ENCODE results near the gene PHF2. TPM values are rescaled to one million over a fixed set of nuclear protein-coding genes. Genes with fewer than 3 reads are reported as not detected.

The PHF2 gene
- total RNA-seq, 4 donors from 2014 or later: 22.6 to 40.2 (median 28.4) TPM

DNA sequence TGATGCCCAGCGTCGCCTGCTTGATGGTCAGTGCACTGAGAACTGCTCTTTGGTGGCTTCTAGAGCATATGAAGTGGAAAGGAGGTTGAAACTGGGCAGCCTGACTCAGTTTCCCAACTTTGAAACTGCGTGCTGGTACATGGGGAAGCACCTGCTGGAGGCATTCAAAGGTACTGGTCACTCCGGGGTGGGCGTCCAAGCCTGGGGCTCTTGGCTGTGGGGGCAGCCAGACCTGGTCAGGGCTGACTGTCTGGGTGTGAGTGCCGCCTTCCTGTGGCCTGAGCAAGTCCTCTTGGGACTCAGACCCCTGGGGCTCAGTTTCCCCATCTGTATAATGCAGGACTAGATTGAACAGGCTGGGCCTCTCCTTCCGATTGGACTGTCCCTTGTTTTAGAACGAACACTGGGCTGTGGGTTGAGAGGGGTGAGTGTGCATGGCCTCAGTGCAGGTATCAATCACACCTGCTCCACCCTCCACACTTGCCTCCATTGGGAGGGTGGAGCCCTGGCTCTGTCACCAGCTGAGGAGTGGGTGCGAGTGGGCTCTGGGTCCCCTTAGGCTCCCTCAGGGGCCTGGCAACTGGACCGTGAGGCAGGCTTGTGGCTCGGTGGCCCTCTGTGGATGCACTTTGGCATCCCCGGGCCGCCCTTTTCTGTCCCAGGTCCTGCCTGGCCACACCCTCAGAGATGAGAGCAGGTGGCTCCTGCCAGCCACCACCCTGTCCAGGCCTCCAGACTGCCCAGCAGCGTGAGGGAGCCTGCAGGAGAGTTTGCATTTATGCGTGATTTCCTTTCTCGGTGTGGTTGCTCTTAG is 80.2 kb downstream of the PHF2 start:
- peak in 1 of 2 donors; percentile 71 for DNase-seq (ENCODE audit: low spot score in 2 of 2)
- Histone ChIP-seq H3K4me1 (no peaks in the 10 kb centered on the region), H3K9me3 (no peaks in the 10 kb centered on the region), H3K36me3 (peaks cover 88% of the 10 kb centered on the region), H3K4me3 (no peak overlapping the region), H3K27me3 (no peaks in the 10 kb centered on the region), H3K27ac (no peak overlapping the region)
- TF ChIP-seq POLR2A (IDR thresholded peaks at IDR 0.05) (no peak), EP300 (IDR thresholded peaks at IDR 0.05) (no peak), POLR2AphosphoS5 (IDR thresholded peaks at IDR 0.05) (no peak)
- TF ChIP-seq, protein P1, sequence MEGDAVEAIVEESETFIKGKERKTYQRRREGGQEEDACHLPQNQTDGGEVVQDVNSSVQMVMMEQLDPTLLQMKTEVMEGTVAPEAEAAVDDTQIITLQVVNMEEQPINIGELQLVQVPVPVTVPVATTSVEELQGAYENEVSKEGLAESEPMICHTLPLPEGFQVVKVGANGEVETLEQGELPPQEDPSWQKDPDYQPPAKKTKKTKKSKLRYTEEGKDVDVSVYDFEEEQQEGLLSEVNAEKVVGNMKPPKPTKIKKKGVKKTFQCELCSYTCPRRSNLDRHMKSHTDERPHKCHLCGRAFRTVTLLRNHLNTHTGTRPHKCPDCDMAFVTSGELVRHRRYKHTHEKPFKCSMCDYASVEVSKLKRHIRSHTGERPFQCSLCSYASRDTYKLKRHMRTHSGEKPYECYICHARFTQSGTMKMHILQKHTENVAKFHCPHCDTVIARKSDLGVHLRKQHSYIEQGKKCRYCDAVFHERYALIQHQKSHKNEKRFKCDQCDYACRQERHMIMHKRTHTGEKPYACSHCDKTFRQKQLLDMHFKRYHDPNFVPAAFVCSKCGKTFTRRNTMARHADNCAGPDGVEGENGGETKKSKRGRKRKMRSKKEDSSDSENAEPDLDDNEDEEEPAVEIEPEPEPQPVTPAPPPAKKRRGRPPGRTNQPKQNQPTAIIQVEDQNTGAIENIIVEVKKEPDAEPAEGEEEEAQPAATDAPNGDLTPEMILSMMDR (IDR thresholded peaks at IDR 0.05): no peak
- WGBS: 98% methylated on average over 10 of the region's 16 CpGs

DNA sequence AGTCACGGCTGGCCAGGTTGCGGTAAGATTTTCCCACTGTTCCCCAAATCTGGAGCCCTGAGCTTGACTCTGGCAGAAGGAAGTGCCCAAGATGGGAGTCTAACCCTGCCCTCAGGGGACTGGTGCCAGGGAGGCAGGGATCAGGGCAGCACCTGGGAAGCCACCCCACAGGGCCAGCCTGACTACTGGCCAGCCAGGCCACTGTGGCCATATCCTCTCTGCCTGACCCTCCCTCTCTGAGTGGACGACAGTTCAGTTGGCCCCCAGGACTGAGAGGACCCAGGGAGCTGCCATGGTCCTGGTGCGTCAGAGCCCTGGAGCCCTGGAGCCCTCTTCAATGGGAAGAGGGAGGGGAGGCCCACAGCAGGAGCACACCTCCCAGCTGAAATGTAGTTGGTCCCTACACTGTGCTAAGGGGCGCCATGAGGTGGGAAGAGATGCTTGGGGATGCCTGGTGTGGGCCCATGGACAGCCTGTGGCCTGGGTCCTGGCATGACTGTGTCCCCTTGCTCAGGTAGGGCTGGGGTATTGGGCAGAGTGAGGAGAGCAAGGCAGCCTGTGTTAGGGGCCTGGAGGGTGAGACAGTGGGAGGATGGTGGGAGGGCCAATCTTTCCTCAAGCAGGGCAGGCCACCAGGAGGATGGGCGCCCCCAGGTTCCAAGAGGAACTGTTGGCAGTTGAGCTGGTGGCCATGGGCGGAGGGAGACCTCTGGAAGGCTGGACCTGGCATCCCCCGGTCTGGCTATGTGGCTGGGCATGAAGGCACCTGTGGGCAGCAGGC is 81.1 kb downstream of the PHF2 start:
- peak in 1 of 2 donors; percentile 60 for DNase-seq (ENCODE audit: low spot score in 2 of 2)
- TF ChIP-seq EP300 (IDR thresholded peaks at IDR 0.05) (no peak), POLR2A (IDR thresholded peaks at IDR 0.05) (no peak), POLR2AphosphoS5 (IDR thresholded peaks at IDR 0.05) (no peak)
- TF ChIP-seq, protein P1 (IDR thresholded peaks at IDR 0.05): no peak
- Histone ChIP-seq H3K9me3 (no peaks in the 10 kb centered on the region), H3K4me1 (no peaks in the 10 kb centered on the region), H3K27ac (no peak overlapping the region), H3K4me3 (no peak overlapping the region), H3K36me3 (peaks cover 90% of the 10 kb centered on the region), H3K27me3 (no peaks in the 10 kb centered on the region)
- WGBS: 96% methylated on average over 7 of the region's 8 CpGs

DNA sequence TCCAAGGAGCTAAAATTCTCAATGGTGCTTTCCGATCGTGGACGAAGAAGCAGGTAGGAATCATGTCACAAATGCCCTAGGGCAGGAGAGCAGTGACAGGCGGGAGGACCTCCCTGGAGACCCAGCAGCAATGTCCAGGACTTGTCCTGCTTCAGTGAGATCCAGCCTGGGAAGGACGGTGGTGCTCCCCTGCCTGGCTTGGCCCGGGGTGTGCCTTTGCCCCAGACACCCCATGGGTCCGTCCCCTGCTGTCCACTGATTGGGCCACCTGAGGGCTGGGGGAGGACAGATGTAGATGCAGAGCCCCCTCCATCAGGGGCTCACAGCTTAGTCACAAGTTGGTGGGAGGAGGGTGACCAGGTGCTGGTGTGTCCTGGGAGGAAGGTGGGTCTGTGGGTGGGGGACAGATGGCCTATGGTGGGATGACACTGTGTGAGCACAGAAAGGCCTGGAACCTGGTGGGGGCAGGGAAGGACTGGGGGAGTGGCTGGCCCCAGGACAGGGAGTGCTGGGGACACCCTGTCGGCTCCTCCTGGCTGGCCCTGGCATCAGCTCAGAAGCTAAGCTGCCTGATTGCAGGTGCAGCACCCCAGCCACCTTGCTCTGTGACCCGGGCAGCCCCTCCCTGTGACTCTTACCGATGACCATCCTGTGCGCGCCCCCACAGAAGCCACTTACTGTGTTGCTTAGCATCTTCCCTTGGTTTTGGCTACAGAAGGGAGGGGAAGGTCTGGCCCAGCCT is 82.0 kb downstream of the PHF2 start:
- Histone ChIP-seq H3K4me3 (no peak overlapping the region), H3K36me3 (peaks cover 90% of the 10 kb centered on the region), H3K27me3 (no peaks in the 10 kb centered on the region), H3K4me1 (no peaks in the 10 kb centered on the region), H3K9me3 (no peaks in the 10 kb centered on the region), H3K27ac (no peak overlapping the region)
- DNase-seq (ENCODE audit: low spot score in 2 of 2): peak in 1 of 2 donors; percentile 50
- no peak for TF ChIP-seq EP300 (IDR thresholded peaks at IDR 0.05)
- TF ChIP-seq POLR2A (IDR thresholded peaks at IDR 0.05): no peak
- TF ChIP-seq, protein P1 (IDR thresholded peaks at IDR 0.05): no peak
- no peak for TF ChIP-seq POLR2AphosphoS5 (IDR thresholded peaks at IDR 0.05)
- WGBS: 95% methylated on average over 11 of the region's 12 CpGs

DNA sequence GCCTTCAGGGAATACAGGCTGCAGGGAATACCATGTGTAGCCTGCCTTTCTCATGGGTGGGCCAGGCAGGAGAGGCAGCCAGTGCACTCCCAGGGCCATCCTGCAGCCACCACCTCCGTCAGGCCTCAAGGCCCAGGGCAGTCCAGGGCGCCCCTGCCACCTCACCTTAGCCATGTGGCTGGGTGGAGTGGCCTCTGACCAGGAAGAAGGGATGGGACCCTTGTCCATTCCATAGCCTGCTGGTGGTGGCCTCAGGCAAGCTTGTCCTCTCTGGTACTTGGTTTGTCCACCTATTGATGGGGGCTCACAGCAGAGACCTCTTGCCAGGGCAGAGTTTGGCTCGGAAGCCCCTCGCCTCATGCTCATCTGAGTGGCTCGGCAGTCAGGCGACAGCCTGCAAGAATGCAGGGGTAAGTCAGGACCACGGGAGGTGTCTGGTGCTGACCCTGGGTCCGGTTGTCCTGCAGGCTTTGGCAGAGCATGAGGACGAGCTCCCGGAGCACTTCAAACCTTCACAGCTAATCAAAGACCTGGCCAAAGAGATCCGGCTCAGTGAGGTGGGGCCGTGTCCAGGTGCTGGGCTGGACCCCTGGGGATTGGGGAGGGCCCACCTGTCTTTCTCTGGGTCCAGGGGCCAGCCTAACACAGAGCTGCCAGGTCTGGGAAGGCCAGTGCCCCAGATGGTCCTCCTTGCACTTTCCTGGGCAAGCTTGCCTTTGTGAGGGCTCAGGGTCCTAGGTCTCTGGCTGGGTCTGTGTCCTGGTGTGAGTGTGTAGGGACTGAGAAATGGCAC is 82.9 kb downstream of the PHF2 start:
- H3K4me3 ChIP-seq: no peak overlapping the region
- WGBS: 100% methylated on average over 6 of the region's 12 CpGs

More for the DNA sequence above, 82.9 kb downstream of the PHF2 start:
- Histone ChIP-seq H3K9me3 (no peaks in the 10 kb centered on the region), H3K27me3 (no peaks in the 10 kb centered on the region), H3K4me1 (no peaks in the 10 kb centered on the region), H3K27ac (no peak overlapping the region), H3K36me3 (peaks cover 90% of the 10 kb centered on the region)
- TF ChIP-seq POLR2AphosphoS5 (IDR thresholded peaks at IDR 0.05): no peak
- no peak for TF ChIP-seq EP300 (IDR thresholded peaks at IDR 0.05)
- no peak for TF ChIP-seq POLR2A (IDR thresholded peaks at IDR 0.05)
- TF ChIP-seq, protein P1 (IDR thresholded peaks at IDR 0.05): no peak
- DNase-seq (ENCODE audit: low spot score in 2 of 2): peak in 1 of 2 donors; percentile 37

All from suprapubic skin (tissue), 4 donors.